A549 (cell line): ENCODE data around the gene PHTF2. TPM values are rescaled to one million over a fixed set of nuclear protein-coding genes. Genes with fewer than 3 reads are reported as not detected.

Source experiments
- ATAC-seq, 2 experiments: fragments of 200-7000 bp in 1 of 2; fragments of >200 bp in 1 of 2; cut with Nextera tagmentation in 1 of 2; cut with Tn5 transposase in 1 of 2; 3 replicates each; pipeline versions ENCODE4 v1.8.0 to v1.9.1; 2018 to 2020; ENCODE audit warnings: mild to moderate bottlenecking in 1 of 2, moderate library complexity in 1 of 2
- CTCF ChIA-PET: fragments of 300-600 bp; sonication (Branson Sonifier 250); formaldehyde crosslinking; extraction: SDS; loops from one replicate; lab custom pipeline; 2021; ENCODE audit warnings: antibody characterized with exemption, inconsistent platforms; lab: Yijun Ruan, JAX
- POLR2A ChIA-PET: fragments of 350-600 bp; formaldehyde crosslinking; extraction: SDS; loops from one replicate; lab custom pipeline; 2021; ENCODE audit warnings: antibody characterized with exemption, inconsistent platforms; lab: Yijun Ruan, JAX
- DNase-seq, 2 experiments: peaks; one replicate each; pipeline versions ENCODE4 v3.0.0 to v3.0.0-alpha.2; 2011 to 2016; ENCODE audit warnings: low read depth in 1 of 2, low spot score in 1 of 2
- FAIRE-seq: peaks from 2 replicates; lab custom pipeline; 2011; peaks lifted over from hg19 to GRCh38; lab: Jason Lieb, UNC
- H3K27ac ChIP-seq, 2 experiments: fragments of >200 bp; sonication (Bioruptor Twin); formaldehyde crosslinking; 3 replicates each; pipeline ENCODE4 v1.5.1; 2016 to 2017
- H3K4me1 ChIP-seq: fragments of >200 bp; sonication (Bioruptor Twin); formaldehyde crosslinking; 3 replicates; pipeline ENCODE4 v1.6.1; 2016
- H3K4me2 ChIP-seq: fragments of >200 bp; sonication (Bioruptor Twin); formaldehyde crosslinking; 3 replicates; pipeline ENCODE4 v1.6.1; 2016
- H3K4me3 ChIP-seq: fragments of >200 bp; sonication (Bioruptor Twin); formaldehyde crosslinking; 3 replicates; pipeline ENCODE4 v1.5.1; 2016
- H3K9me3 ChIP-seq: fragments of >200 bp; sonication (Bioruptor Twin); formaldehyde crosslinking; 3 replicates; pipeline ENCODE4 v1.6.1; 2016
- BHLHE40 ChIP-seq: IDR thresholded peaks from 2 replicates; pipeline ENCODE4 v1.6.1; 2012; ENCODE audit warnings: low read depth, low read length, inconsistent platforms
- CBX8 ChIP-seq: fragments of 200-600 bp; sonication (generic); IDR thresholded peaks from 2 replicates; pipeline ENCODE4 v1.6.1; 2016
- CHD4 ChIP-seq: fragments of 200-600 bp; sonication (generic); IDR thresholded peaks from 2 replicates; pipeline ENCODE4 v1.6.1; 2016; ENCODE audit warnings: antibody characterized with exemption, mild to moderate bottlenecking, borderline replicate concordance
- ESRRA ChIP-seq: fragments of 150-350 bp; IDR thresholded peaks from 2 replicates; pipeline ENCODE4 v1.6.1; 2014; ENCODE audit warnings: mild to moderate bottlenecking, low read length, borderline replicate concordance
- FOSL2 ChIP-seq, 2 experiments: fragments of 450-650 bp in 1 of 2; fragments of >200 bp in 1 of 2; sonication (Bioruptor Twin) in 1 of 2; formaldehyde crosslinking; IDR thresholded peaks; 2 replicates each; pipeline versions ENCODE4 v1.5.0 to v1.6.1; 2016 to 2020; ENCODE audit warnings: mild to moderate bottlenecking in 1 of 2, moderate library complexity in 1 of 2
- HDAC2 ChIP-seq: fragments of 200-600 bp; sonication (generic); IDR thresholded peaks from 2 replicates; pipeline ENCODE4 v1.6.1; 2016
- HEYL ChIP-seq: fragments of 250-450 bp; sonication (Bioruptor Pico); IDR thresholded peaks from 2 replicates; pipeline ENCODE4 v1.8.0; 2021; ENCODE audit warnings: mild to moderate bottlenecking, moderate library complexity
- HOXA7 ChIP-seq: fragments of 250-450 bp; sonication (Bioruptor Pico); IDR thresholded peaks from 2 replicates; pipeline ENCODE4 v1.5.0; 2020; ENCODE audit warnings: mild to moderate bottlenecking, moderate library complexity
- HOXB5 ChIP-seq: fragments of 250-450 bp; sonication (Bioruptor Pico); IDR thresholded peaks from 2 replicates; pipeline ENCODE4 v1.5.0; 2020; ENCODE audit warnings: mild to moderate bottlenecking, moderate library complexity
- KDM5A ChIP-seq: fragments of 200-600 bp; sonication (generic); IDR thresholded peaks from 2 replicates; pipeline ENCODE4 v1.6.1; 2016; ENCODE audit warnings: antibody characterized with exemption, mild to moderate bottlenecking
- MAFK ChIP-seq: fragments of 450-650 bp; IDR thresholded peaks from 2 replicates; pipeline ENCODE4 v1.6.1; 2014; ENCODE audit not compliant: partially characterized antibody
- MAZ ChIP-seq: fragments of 150-350 bp; IDR thresholded peaks from 2 replicates; pipeline ENCODE4 v1.6.1; 2014; ENCODE audit warnings: antibody characterized with exemption, low read depth, low read length, borderline replicate concordance
- NFE2L2 ChIP-seq: fragments of 150-350 bp; conservative IDR thresholded peaks from 2 replicates; pipeline ENCODE4 v1.6.1; 2014; ENCODE audit warnings: low read length
- NR3C1 ChIP-seq: fragments of >200 bp; sonication (Bioruptor Twin); formaldehyde crosslinking; IDR thresholded peaks from 3 replicates; pipeline ENCODE4 v1.6.1; 2017
- RARB ChIP-seq: fragments of 250-450 bp; sonication (Bioruptor Pico); IDR thresholded peaks from 2 replicates; pipeline ENCODE4 v1.8.0; 2021; ENCODE audit warnings: mild to moderate bottlenecking, moderate library complexity
- RNF2 ChIP-seq: fragments of 200-600 bp; sonication (generic); IDR thresholded peaks from 2 replicates; pipeline ENCODE4 v1.6.1; 2016; ENCODE audit warnings: low read depth, mild to moderate bottlenecking, antibody characterized with exemption, moderate library complexity, borderline replicate concordance
- SMC3 ChIP-seq: fragments of >200 bp; sonication (Bioruptor Twin); formaldehyde crosslinking; IDR thresholded peaks from 3 replicates; pipeline ENCODE4 v1.6.1; 2018; ENCODE audit warnings: inconsistent platforms
- TFCP2L1 ChIP-seq: fragments of 250-450 bp; sonication (Bioruptor Pico); IDR thresholded peaks from 2 replicates; pipeline ENCODE4 v1.5.0; 2021; ENCODE audit warnings: mild to moderate bottlenecking
- TP53 ChIP-seq: fragments of 250-450 bp; sonication (Bioruptor Pico); IDR thresholded peaks from 2 replicates; pipeline ENCODE4 v1.5.0; 2021; ENCODE audit warnings: mild to moderate bottlenecking, moderate library complexity
- ZC3H11A ChIP-seq: fragments of 450-650 bp; IDR thresholded peaks from 2 replicates; pipeline ENCODE4 v1.6.1; 2014; ENCODE audit warnings: antibody characterized with exemption, mild to moderate bottlenecking
- ZFP36 ChIP-seq: fragments of 450-650 bp; IDR thresholded peaks from 2 replicates; pipeline ENCODE4 v1.6.1; 2014; ENCODE audit warnings: borderline replicate concordance; ENCODE audit not compliant: partially characterized antibody
- WGBS: methylation state at CpG from one replicate; pipeline ENCODE4 v1.1.6; 2017; ENCODE audit errors: missing lambda C conversion rate; 5-methylcytosine and 5-hydroxymethylcytosine counted together
- polyA plus RNA-seq, 4 experiments: library from polyadenylated mRNA; depleted of rRNA in 3 of 4; stranded (reverse); fragments of >200 nt; fragmentation: RNase III in 1 of 4; extraction: RNeasy Plus Mini Kit Qiagen cat#74134 plus additional on column Dnase treatment in 1 of 4; gene quantifications; 2 replicates in 3 of 4; 3 replicates in 1 of 4; pipeline ENCODE4 v1.2.3, GENCODE V29; 2011 to 2017
- TF ChIP-seq, protein P1 (sequence below): IDR thresholded peaks from 2 replicates; pipeline ENCODE4 v1.6.1; 2012
- TF ChIP-seq, protein P2 (sequence below): fragments of >200 bp; sonication (Bioruptor Twin); formaldehyde crosslinking; IDR thresholded peaks from 3 replicates; pipeline ENCODE4 v1.5.1; 2016
- TF ChIP-seq, protein P3 (sequence below): fragments of 250-450 bp; sonication (Bioruptor Pico); IDR thresholded peaks from 2 replicates; pipeline ENCODE4 v1.5.0; 2021; ENCODE audit warnings: mild to moderate bottlenecking, moderate library complexity, borderline replicate concordance
- TF ChIP-seq, protein P4 (sequence below): fragments of 450-650 bp; IDR thresholded peaks from 2 replicates; pipeline ENCODE4 v1.6.1; 2014; ENCODE audit warnings: antibody characterized with exemption
- TF ChIP-seq, protein P5 (sequence below): IDR thresholded peaks from 2 replicates; pipeline ENCODE4 v1.6.1; 2012

PHTF2 gene
- polyA plus RNA-seq, 2 of the 4 experiments (the other 2 are of a cell fraction), result 14.5 to 41.6 TPM

DNA sequence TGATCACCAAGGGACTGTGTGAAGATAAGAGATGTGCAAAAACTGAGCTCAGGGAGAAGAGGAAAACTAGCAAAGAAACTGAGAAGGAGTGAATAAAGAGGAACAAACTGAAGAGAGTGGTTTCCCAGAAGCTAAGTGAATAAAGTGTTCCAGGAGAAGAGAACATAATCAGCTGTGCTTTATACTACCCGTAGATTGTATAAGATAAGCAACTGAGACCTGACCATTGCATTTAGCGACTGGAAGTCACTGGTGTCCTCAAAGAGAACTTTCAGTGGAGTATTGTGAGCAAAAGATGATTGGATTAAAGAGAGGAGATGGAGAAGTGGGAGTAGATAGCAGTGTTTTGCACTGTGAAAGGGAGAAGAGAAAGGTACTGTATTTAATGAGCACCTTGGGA is 14.6 kb downstream of the PHTF2 start (continued):
- TF ChIP-seq MAZ (no peak), BHLHE40 (no peak), TP53 (CRISPR knock-in tag) (no peak), NFE2L2 (no peak), HDAC2 (no peak), ESRRA (no peak)
- TF ChIP-seq, protein P1, sequence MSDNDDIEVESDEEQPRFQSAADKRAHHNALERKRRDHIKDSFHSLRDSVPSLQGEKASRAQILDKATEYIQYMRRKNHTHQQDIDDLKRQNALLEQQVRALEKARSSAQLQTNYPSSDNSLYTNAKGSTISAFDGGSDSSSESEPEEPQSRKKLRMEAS, result no peak
- TF ChIP-seq, protein P2, sequence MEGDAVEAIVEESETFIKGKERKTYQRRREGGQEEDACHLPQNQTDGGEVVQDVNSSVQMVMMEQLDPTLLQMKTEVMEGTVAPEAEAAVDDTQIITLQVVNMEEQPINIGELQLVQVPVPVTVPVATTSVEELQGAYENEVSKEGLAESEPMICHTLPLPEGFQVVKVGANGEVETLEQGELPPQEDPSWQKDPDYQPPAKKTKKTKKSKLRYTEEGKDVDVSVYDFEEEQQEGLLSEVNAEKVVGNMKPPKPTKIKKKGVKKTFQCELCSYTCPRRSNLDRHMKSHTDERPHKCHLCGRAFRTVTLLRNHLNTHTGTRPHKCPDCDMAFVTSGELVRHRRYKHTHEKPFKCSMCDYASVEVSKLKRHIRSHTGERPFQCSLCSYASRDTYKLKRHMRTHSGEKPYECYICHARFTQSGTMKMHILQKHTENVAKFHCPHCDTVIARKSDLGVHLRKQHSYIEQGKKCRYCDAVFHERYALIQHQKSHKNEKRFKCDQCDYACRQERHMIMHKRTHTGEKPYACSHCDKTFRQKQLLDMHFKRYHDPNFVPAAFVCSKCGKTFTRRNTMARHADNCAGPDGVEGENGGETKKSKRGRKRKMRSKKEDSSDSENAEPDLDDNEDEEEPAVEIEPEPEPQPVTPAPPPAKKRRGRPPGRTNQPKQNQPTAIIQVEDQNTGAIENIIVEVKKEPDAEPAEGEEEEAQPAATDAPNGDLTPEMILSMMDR, result no peak
- TF ChIP-seq, all 56 proteins: peak for 0

DNA sequence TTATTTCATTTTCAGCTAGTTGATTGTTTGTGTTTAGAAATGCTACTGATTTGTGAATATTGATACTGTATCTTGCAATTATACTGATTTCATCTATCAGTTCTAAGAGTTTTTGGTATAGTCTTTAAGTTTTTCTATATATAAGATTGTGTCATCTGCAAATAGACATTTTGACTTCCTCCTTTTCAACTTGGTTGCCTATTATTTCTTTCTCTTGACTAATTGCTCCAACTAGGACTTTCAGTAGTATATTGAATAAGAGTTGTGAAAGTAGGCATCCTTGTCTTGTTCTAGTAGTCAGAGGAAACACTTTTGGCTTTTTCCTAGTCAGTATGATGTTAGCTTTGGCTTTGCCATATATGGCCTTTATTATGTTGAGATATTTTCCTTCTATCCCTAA is 20.4 kb downstream of the PHTF2 start:
- H3K4me3 ChIP-seq, result no peak overlapping the region
- ATAC-seq, result no peak
- CTCF ChIA-PET, result no interaction called here
- no peak for FAIRE-seq
- TF ChIP-seq FOSL2 (IDR thresholded peaks at IDR 0.05) (no peak), FOSL2 (CRISPR knock-in tag; IDR thresholded peaks at IDR 0.05) (no peak), NR3C1 (no peak), KDM5A (no peak), CBX8 (no peak), ZFP36 (no peak), RARB (CRISPR knock-in tag) (no peak), RNF2 (no peak), HEYL (CRISPR knock-in tag) (no peak), MAFK (no peak), TFCP2L1 (CRISPR knock-in tag) (no peak), SMC3 (no peak)
- TF ChIP-seq, protein P3, sequence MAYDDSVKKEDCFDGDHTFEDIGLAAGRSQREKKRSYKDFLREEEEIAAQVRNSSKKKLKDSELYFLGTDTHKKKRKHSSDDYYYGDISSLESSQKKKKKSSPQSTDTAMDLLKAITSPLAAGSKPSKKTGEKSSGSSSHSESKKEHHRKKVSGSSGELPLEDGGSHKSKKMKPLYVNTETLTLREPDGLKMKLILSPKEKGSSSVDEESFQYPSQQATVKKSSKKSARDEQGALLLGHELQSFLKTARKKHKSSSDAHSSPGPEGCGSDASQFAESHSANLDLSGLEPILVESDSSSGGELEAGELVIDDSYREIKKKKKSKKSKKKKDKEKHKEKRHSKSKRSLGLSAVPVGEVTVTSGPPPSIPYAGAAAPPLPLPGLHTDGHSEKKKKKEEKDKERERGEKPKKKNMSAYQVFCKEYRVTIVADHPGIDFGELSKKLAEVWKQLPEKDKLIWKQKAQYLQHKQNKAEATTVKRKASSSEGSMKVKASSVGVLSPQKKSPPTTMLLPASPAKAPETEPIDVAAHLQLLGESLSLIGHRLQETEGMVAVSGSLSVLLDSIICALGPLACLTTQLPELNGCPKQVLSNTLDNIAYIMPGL (CRISPR knock-in tag), result no peak
- TF ChIP-seq, protein P4, sequence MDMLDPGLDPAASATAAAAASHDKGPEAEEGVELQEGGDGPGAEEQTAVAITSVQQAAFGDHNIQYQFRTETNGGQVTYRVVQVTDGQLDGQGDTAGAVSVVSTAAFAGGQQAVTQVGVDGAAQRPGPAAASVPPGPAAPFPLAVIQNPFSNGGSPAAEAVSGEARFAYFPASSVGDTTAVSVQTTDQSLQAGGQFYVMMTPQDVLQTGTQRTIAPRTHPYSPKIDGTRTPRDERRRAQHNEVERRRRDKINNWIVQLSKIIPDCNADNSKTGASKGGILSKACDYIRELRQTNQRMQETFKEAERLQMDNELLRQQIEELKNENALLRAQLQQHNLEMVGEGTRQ, result no peak
- TF ChIP-seq, all 56 proteins: peak for 0
- POLR2A ChIA-PET, result no interaction called here
- Histone ChIP-seq H3K27ac (no peak overlapping the region), H3K9me3 (peaks cover 36% of the 10 kb centered on the region), H3K4me1 (no peaks in the 10 kb centered on the region), H3K4me2 (no peak overlapping the region)
- no peak for DNase-seq

DNA sequence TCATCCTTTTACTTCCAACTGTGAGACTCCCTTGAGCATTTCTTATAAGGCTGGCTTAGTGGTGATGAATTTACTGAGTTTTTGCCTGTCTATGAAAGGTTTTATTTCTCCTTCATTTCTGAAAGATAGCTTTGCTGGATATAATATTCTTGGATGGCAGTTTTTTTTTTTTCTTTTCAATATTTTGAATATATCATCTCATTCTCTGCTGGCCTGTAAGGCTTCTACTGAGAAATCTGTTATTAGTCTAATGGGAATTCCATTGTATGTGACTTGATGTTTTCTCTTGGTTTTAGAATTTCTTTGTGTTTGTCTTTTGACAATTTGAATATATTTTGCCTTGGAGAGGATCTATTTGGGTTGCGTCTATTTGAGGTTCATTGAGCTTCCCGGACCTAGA is 22.4 kb downstream of the PHTF2 start:
- ATAC-seq (no peak), DNase-seq (no peak), FAIRE-seq (no peak)
- no peaks in the 10 kb centered on the region for H3K4me1 ChIP-seq
- WGBS, result 92% methylated on average over 2 of the region's 2 CpGs
- H3K4me3 ChIP-seq, result no peak overlapping the region
- ChIA-PET CTCF (interaction anchor here (1.0 to 1.8 kb wide), 3 partner anchors 12 to 22 kb away, joined by 3 to 4 read pairs (median 3); partner anchors contain the start of genes PHTF2 and TMEM60), POLR2A (no interaction called here)
- H3K9me3 ChIP-seq, result peaks cover 36% of the 10 kb centered on the region
- TF ChIP-seq, protein P4, result no peak
- TF ChIP-seq HOXA7 (CRISPR knock-in tag) (no peak), HEYL (CRISPR knock-in tag) (no peak), CHD4 (no peak), HOXB5 (CRISPR knock-in tag) (no peak), RNF2 (no peak), ZC3H11A (no peak)
- TF ChIP-seq, protein P5, sequence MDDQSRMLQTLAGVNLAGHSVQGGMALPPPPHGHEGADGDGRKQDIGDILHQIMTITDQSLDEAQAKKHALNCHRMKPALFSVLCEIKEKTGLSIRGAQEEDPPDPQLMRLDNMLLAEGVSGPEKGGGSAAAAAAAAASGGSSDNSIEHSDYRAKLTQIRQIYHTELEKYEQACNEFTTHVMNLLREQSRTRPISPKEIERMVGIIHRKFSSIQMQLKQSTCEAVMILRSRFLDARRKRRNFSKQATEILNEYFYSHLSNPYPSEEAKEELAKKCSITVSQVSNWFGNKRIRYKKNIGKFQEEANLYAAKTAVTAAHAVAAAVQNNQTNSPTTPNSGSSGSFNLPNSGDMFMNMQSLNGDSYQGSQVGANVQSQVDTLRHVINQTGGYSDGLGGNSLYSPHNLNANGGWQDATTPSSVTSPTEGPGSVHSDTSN, result no peak
- H3K27ac ChIP-seq, result no peak overlapping the region
- no peak overlapping the region for H3K4me2 ChIP-seq
